ENCODE results near the gene ANKRD16.

GRCh38 chr10:5898163-5898562 is 8.5 kb upstream of the ANKRD16 start:
- TF ChIP-seq POLR2A (IDR thresholded peaks at IDR 0.05; ENCODE audit: extremely low read depth, insufficient read length), result no peak
- no peak for TF ChIP-seq CTCF (IDR thresholded peaks at IDR 0.05; ENCODE audit: low read depth, low read length)
- TF ChIP-seq MYC (IDR thresholded peaks at IDR 0.05; ENCODE audit: low read depth, low read length), result no peak
- TF ChIP-seq MAX (IDR thresholded peaks at IDR 0.05; ENCODE audit: low read depth, low read length), result no peak
